SKM-1 (cell line): ENCODE results near the gene TMEM131.

Source experiments
- DNase-seq: peaks from one replicate; lab custom pipeline; 2025; ENCODE audit not compliant: unreplicated experiment; lab: John Stamatoyannopoulos, UW

The TMEM131 gene

GRCh38 chr2:97766567-97766966 is 229.2 kb downstream of the TMEM131 start:
- no peak for DNase-seq

GRCh38 chr2:97765933-97766332 is 229.8 kb downstream of the TMEM131 start:
- DNase-seq: no peak

GRCh38 chr2:97764559-97765263 is 231.0 kb downstream of the TMEM131 start:
- no peak for DNase-seq

GRCh38 chr2:97763176-97763845 is 232.4 kb downstream of the TMEM131 start:
- DNase-seq: no peak

- DNase-seq: no peak
These were observed 234.6 kb downstream of the TMEM131 start for GRCh38 chr2:97761192-97761591.

- DNase-seq: no peak
These were observed 235.2 kb downstream of the TMEM131 start for GRCh38 chr2:97760480-97761049.

GRCh38 chr2:97759727-97760407 is 235.9 kb downstream of the TMEM131 start:
- DNase-seq: no peak

- no peak for DNase-seq
These were observed 237.5 kb downstream of the TMEM131 start for GRCh38 chr2:97758131-97758705.

GRCh38 chr2:97757062-97757461 is 238.7 kb downstream of the TMEM131 start:
- DNase-seq: no peak

- no peak for DNase-seq
These were observed 240.3 kb downstream of the TMEM131 start for GRCh38 chr2:97755491-97755890.

- DNase-seq: no peak
These were observed 240.9 kb downstream of the TMEM131 start for GRCh38 chr2:97754690-97755346.

GRCh38 chr2:97752342-97753334 is 243.1 kb downstream of the TMEM131 start:
- DNase-seq: no peak

GRCh38 chr2:97751752-97752151 is 244.0 kb downstream of the TMEM131 start:
- no peak for DNase-seq

- DNase-seq: no peak
These were observed 245.7 kb downstream of the TMEM131 start for GRCh38 chr2:97750017-97750416.

GRCh38 chr2:97749581-97749980 is 246.2 kb downstream of the TMEM131 start:
- no peak for DNase-seq

- DNase-seq: no peak
These were observed 248.0 kb downstream of the TMEM131 start for GRCh38 chr2:97747716-97748115.

GRCh38 chr2:97747285-97747684 is 248.5 kb downstream of the TMEM131 start:
- DNase-seq: no peak

- DNase-seq: no peak
These were observed 250.1 kb downstream of the TMEM131 start for GRCh38 chr2:97745474-97746174.

- DNase-seq: no peak
These were observed 251.8 kb downstream of the TMEM131 start for GRCh38 chr2:97743913-97744312.
